DMS 273 (cell line): ENCODE data around the gene RETN.
"Not testable (repeated sequence)": the region's sequence is repeated elsewhere in the genome, so short reads cannot be mapped to it uniquely, and the experiment has no call there.

Experiments
- DNase-seq: peaks from one replicate; lab custom pipeline; 2025; ENCODE audit not compliant: unreplicated experiment; lab: John Stamatoyannopoulos, UW

RETN gene

DNA sequence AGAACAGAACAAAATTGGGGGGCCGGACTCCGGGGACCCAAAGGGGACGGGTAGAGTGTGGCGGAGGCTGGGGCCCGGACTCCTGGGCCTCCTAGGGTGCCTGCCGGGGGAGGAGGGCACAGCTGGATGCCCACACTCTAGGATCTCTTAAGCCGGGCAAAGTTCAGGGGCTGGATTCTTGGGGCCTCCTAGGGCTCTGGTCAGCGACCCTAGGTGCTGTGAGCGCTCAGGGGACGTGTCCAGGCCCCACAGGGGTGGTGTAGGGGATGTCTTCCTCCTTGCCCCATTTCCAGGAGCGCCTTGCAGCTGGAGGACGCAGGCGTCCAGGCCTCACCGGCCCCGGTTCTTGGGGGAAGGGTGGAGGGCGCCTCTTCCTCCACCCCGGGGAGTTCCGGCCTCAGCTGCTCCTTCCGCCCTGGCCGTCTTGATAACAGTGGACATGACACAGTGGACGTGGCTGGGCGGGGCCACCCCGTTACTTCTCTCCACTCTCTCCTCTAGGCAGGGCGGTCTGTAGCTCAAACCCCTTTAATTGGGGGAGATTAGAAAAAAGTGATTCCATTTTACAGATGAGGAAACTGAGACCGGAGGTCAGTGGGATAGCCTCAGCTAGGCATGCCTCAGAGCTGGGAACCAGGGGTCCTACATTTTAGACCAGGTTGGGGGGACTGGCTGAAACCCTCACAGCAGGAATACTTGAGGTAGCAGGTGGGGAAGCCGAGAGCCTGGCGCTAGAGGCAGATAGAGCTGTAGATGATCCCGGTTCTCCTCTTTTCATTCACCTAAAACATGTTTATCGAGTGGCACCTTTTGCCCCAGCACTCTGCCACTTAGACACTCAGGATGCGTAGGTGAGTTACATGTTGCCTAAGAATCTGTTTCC lies 31.2 kb upstream of the RETN start:
- DNase-seq, result no peak

- peak; percentile 92 for DNase-seq
These were observed 29.9 kb upstream of the RETN start for GRCh38 chr19:7638802-7639465.

DNA sequence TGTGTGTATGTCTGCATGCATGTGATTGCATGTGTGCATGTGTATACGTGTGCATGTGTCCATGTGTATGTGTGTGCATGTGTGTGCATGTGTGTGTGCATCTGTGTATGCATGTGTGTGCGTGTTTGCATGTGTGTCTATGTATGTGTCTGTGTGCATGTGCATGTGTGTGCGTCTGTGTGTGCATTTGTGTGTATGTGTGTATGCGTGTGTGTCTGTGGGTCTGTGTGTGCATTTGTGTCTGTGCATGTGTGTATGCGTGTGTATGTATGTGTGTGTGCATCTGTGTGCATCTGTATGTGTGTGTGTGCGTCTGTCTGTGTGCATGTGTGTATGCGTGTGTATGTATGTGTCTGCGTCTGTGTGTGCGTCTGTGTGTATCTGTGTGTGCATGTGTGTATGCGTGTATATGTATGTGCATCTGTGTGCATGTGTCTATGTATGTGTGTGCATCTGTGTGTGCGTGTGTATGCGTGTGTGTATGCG lies 28.9 kb upstream of the RETN start:
- no peak for DNase-seq

DNA sequence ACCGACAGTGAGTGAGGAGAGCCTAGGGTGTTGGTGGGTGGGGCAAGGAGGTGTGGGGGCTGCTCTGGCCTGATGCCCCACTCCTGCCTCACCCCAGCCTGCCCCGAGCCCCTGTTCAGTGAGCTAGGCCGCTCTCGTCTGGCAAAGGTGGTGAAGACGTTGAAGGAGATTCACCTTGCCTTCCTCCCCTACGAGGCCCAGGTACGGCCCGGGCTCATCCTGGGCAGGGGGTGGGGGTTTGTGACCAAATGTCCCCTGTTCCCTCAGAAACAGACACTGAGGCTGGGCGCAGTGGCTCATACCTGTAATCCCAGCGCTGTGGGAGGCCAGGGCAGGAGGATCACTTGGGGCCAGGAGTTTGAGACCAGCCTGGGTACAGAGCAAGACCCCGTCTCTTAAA lies 28.0 kb upstream of the RETN start:
- DNase-seq, result no peak

- DNase-seq, result peak; percentile 36
These were observed 27.3 kb upstream of the RETN start for GRCh38 chr19:7641290-7642276.

DNA sequence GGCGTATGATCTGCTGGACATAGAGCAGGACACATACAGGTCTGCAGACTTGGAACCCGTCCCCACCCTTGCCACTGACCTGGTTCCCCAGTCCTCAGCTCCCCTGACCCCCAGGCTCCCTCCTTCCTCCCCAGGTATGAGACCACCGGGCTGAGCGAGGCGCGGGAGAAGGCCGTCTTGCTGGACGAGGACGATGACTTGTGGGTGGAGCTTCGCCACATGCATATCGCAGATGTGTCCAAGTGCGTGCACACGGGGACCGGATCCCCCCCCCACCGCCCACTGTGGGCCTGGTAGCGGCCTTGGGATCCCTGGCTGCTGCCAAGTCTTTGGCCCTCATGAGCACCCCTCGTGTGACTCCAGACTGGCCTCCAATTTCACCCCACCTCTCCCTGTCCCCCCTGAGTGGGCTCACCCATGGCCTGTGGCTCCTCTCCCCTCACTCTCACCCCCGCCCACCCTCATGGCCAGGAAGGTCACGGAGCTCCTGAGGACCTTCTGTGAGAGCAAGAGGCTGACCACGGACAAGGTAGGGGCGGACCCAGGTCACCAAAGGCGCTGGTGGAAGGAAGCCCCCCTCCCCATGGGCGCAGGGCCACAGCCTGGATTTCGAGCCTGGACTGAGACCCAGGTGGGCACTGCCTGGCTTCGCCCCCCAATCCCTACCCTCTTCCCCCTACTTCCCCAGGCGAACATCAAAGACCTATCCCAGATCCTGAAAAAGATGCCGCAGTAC lies 26.4 kb upstream of the RETN start:
- DNase-seq, result no peak

DNA sequence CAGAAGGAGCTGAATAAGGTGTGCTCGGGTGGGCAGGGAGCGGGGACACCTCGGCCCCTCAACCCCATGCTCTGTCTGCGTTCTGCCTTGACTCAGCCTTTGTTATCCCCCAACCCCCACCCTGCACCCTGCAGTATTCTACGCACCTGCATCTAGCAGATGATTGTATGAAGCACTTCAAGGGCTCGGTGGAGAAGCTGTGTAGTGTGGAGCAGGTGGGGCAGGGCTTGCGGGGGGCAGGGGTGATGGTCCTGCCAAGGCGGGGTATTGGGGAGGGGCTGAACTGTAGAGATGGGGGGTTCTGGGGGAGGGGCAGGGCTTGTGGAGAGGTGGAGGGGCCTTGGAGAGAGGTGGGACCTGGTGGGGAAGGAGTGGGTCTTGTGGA lies 25.8 kb upstream of the RETN start:
- no peak for DNase-seq

- not testable (repeated sequence) for DNase-seq
These were observed 25.0 kb upstream of the RETN start for GRCh38 chr19:7643629-7644549.

GRCh38 chr19:7644550-7644877 lies 24.3 kb upstream of the RETN start:
- no peak for DNase-seq

DNA sequence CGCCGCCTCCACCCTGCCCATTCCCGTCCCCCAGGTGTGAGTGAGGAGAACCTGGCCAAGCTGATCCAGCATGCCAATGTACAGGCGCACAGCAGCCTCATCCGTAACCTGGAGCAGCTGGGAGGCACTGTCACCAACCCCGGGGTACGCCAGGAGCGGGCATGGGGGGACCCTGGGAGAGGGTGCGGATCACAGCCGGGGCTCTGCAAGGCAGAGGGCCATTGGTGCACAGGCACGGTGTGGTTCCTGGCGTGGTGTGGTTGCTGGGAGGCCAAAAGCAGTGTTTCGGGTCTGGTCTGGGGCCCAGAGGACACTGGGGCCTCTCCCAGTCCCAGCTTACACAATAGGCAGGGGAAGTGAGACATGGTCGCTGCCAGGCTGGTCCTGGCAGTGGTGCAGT lies 23.7 kb upstream of the RETN start:
- DNase-seq, result no peak

DNA sequence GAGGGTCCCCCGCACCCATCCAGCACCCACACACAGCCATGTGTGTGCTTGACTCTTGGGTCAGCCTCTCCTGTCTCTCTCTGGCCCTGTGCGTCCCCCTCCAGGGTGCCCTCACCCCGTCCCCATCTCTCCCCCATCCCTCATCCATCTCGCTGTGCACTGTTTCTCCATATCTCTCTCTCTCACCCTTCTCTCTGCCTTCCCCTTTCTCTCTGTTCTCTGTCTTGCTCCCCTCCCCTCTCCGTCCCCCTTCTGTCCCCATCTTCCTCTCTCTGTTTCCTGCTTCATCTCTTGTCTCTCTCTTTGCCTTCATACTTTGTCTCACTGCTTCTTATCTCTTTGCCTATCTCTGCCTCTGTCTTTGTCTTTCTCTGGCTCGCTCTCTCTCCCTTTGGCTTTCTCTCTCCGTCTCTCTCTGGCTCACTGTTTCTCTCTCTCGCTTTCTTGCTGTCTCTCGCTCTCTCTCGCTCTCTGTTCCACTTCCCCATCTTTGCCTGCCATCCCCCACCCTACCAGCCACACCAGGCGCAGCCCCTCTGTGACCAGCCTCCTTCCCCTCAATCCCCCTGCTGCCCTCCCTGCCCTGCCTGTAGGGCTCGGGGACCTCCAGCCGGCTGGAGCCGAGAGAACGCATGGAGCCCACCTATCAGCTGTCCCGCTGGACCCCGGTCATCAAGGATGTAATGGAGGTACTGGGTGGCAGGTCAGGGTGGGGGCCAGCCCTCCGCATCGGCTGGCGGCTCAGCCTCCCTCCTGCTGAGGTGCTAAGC lies 23.0 kb upstream of the RETN start:
- DNase-seq, result no peak

GRCh38 chr19:7646426-7646700 lies 22.5 kb upstream of the RETN start:
- DNase-seq, result no peak

DNA sequence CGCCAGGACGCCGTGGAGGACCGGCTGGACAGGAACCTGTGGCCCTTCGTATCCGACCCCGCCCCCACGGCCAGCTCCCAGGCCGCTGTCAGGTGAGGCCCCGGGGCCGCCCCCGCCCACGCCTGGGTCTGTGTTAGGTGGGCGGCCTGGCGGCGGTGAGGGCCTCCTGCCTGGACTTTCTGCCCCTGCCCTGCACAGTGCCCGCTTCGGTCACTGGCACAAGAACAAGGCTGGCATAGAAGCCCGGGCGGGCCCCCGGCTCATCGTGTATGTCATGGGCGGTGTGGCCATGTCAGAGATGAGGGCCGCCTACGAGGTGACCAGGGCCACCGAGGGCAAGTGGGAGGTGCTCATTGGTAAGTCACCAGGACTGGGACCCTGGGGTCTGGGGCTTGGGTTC lies 21.7 kb upstream of the RETN start:
- DNase-seq, result no peak

DNA sequence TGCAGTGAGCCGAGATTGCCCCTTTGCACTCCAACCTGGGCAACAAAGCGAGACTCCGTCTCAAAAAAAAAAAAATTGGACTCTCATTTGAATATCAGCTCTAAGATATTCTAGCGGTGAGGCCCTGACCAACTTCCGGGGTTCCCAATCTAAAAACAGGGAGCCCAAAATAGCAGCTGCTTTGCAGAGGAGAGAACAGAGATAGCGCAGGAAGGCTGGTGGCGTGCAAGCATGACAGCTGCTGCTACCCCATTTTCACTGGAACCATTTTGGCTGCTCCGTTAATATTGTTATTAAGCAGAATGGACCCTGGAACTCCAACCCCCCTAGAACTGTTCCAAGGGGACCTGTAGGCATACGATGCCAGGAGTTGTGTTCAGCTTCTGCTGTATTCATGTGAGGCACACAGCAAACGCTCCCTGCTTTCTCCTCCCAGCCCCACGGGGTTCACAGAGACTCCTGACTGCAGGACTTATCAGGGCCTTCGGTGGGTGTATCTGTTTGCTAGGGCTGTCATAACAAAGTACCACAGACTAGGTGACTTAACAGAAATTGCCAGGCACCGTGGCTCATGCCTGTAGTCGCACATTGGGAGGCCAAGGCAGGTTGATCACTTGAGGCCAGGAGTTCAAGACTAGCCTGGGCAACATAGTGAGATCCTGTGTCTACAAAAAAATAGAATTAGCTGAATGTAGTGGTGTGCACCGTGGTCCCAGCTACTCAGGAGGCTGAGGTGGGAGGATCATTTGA lies 20.4 kb upstream of the RETN start:
- DNase-seq, result no peak

DNA sequence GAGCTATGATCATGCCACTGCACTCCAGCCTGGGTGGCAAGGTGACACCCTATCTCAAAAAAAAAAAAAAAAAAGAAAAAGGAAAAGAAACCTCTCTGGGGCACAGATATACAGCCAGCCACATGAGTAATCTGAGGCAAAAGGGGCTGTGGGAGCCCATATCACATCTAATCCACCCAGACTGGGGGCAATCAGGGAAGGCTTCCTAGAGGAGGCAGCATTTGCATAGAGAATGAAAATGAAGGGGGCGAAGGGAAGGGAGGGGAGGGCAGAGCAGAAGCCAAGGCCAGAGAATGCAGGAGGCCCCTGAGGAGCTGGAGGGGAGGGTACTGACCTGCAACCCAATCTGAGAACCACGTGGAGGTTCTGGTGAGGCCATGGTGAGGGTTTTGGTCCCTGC lies 18.7 kb upstream of the RETN start:
- no peak for DNase-seq

DNA sequence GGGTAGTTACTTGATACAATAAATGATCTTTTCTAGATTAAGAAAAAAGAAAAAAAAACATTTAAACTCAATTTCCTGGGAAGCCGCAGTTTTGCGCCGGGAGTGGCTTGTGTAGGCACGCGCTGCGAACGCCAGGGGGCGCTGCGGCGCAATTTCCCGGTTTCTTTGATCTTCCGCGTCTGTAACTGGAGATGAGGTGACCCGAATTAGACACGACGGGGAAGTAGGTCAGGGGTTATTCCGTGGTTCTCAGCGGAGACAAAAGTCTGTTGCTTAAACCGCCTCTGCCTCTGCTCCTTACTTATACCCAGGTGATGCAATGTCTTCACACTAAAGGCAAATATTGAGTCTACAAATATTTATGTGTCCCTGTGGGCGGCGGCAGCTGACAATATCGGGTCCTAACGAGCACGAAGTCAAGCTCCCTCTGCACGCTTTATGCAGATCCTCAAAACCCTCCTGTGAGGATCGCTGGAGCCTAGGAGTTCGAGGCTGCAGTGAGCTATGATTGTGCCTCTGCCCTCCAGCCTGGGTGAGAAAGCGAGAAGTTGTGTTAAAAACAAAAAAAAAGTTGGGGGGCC lies 16.7 kb upstream of the RETN start:
- DNase-seq, result peak; percentile 92

GRCh38 chr19:7654401-7654800 lies 14.4 kb upstream of the RETN start:
- DNase-seq, result no peak

DNA sequence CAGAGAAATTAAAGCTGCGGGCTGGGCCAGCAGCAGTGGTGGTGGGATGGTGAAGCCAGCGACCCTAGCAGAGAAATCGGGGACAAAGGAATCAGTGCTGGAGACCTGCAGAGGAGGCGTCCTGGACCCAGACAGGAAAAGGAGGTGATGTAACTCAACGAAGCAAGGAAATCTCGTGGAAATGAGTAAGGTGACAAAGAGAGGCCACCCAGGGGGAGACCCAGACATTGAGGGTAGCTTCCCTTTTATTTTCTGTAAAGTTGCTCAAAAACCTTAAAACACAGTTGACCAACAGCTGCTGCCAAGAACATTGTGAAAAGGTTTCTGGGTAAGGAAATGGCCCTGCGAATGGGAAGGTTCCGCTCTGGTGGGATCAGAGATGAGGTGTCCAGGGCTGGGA lies 13.3 kb upstream of the RETN start:
- DNase-seq, result no peak
